IMR-90 (cell line): ENCODE results near the gene SLC30A10. TPM values are rescaled to one million over a fixed set of nuclear protein-coding genes. Genes with fewer than 3 reads are reported as not detected.

Source experiments
- ATAC-seq: fragments of 200-7000 bp; cut with Tn5 transposase; 2 replicates; pipeline ENCODE4 v1.9.1; 2020; ENCODE audit warnings: low read depth, mild to moderate bottlenecking, moderate library complexity
- BruUV-seq: library from RNA; stranded (reverse); fragments of 400-500 nt; replicated peaks from 2 replicates; lab custom pipeline; 2021; lab: Mats Ljungman, UMichigan
- CTCF ChIA-PET: fragments of 300-600 bp; formaldehyde crosslinking; extraction: SDS; loops from one replicate; lab custom pipeline; 2021; ENCODE audit warnings: antibody characterized with exemption; lab: Yijun Ruan, JAX
- POLR2A ChIA-PET: fragments of 300-600 bp; sonication (Branson Sonifier 250); formaldehyde crosslinking; loops from one replicate; lab custom pipeline; 2022; ENCODE audit warnings: antibody characterized with exemption; ENCODE audit not compliant: unreplicated experiment; lab: Charles Lee
- DNase-seq: peaks from one replicate; pipeline ENCODE4 v3.0.0; 2013
- H2AFZ ChIP-seq: replicated peaks from 2 replicates; pipeline ENCODE3; 2013; ENCODE audit warnings: low read length, mild to moderate bottlenecking; ENCODE audit not compliant: poor library complexity
- H2AK5ac ChIP-seq: 2 replicates; pipeline ENCODE4 v1.6.1; 2013; ENCODE audit warnings: low read depth, low read length, inconsistent platforms
- H2AK9ac ChIP-seq: replicated peaks from 2 replicates; pipeline ENCODE3; 2013; ENCODE audit warnings: mild to moderate bottlenecking, low read depth, low read length, moderate library complexity; ENCODE audit not compliant: poor library complexity
- H2BK120ac ChIP-seq: 2 replicates; pipeline ENCODE4 v1.6.1; 2013; ENCODE audit warnings: low read depth, low read length, inconsistent platforms
- H2BK15ac ChIP-seq: 3 replicates; pipeline ENCODE4 v1.6.1; 2013; ENCODE audit warnings: low read depth, low read length, inconsistent platforms
- H2BK20ac ChIP-seq: 2 replicates; pipeline ENCODE4 v1.6.1; 2013; ENCODE audit warnings: low read depth, mild to moderate bottlenecking, inconsistent platforms, low read length, moderate library complexity
- H2BK5ac ChIP-seq: 2 replicates; pipeline ENCODE4 v1.6.1; 2013; ENCODE audit warnings: mild to moderate bottlenecking, low read depth, low read length, inconsistent platforms; ENCODE audit not compliant: poor library complexity, severe bottlenecking
- H3K14ac ChIP-seq: replicated peaks from 2 replicates; pipeline ENCODE4 v1.6.1; 2013; ENCODE audit warnings: low read depth, low read length, inconsistent platforms
- H3K18ac ChIP-seq: 2 replicates; pipeline ENCODE4 v1.6.1; 2013; ENCODE audit warnings: low read depth, low read length, control low read depth
- H3K23ac ChIP-seq: 2 replicates; pipeline ENCODE4 v1.6.1; 2013; ENCODE audit warnings: low read depth, low read length, inconsistent platforms
- H3K27ac ChIP-seq: 2 replicates; pipeline ENCODE4 v1.5.1; 2013; ENCODE audit warnings: mild to moderate bottlenecking, control low read depth, low read length; ENCODE audit not compliant: insufficient read depth
- H3K27me3 ChIP-seq: 2 replicates; pipeline ENCODE4 v1.6.1; 2013; ENCODE audit warnings: low read length; ENCODE audit not compliant: control insufficient read depth, insufficient read depth
- H3K36me3 ChIP-seq: 2 replicates; pipeline ENCODE4 v1.6.1; 2013; ENCODE audit warnings: low read length, mixed read lengths; ENCODE audit not compliant: control insufficient read depth, insufficient read depth
- H3K4ac ChIP-seq: 2 replicates; pipeline ENCODE4 v1.6.1; 2013; ENCODE audit warnings: low read depth, low read length, inconsistent platforms
- H3K4me1 ChIP-seq: 2 replicates; pipeline ENCODE4 v1.6.1; 2013; ENCODE audit warnings: low read length, mixed read lengths; ENCODE audit not compliant: control insufficient read depth, insufficient read depth
- H3K4me2 ChIP-seq: 2 replicates; pipeline ENCODE4 v1.6.1; 2013; ENCODE audit warnings: low read depth, mild to moderate bottlenecking, control low read depth, low read length, moderate library complexity
- H3K4me3 ChIP-seq: 2 replicates; pipeline ENCODE4 v1.5.1; 2013; ENCODE audit warnings: low read depth, mild to moderate bottlenecking, control low read depth, low read length, moderate library complexity; ENCODE audit not compliant: insufficient read depth
- H3K56ac ChIP-seq: 2 replicates; pipeline ENCODE4 v1.6.1; 2013; ENCODE audit warnings: low read length, inconsistent platforms; ENCODE audit not compliant: insufficient read depth; ENCODE audit errors: extremely low read depth
- H3K79me1 ChIP-seq, 2 experiments: 2 replicates each; pipeline ENCODE4 v1.6.1; 2013; ENCODE audit warnings: low read length in 2 of 2, inconsistent platforms in 1 of 2, low read depth in 1 of 2
- H3K9ac ChIP-seq: 2 replicates; pipeline ENCODE4 v1.6.1; 2013; ENCODE audit warnings: low read depth, low read length, control low read depth
- H3K9me1 ChIP-seq: 2 replicates; pipeline ENCODE4 v1.6.1; 2013; ENCODE audit warnings: low read length, inconsistent platforms; ENCODE audit not compliant: insufficient read depth
- H3K9me3 ChIP-seq: 2 replicates; pipeline ENCODE4 v1.6.1; 2013; ENCODE audit warnings: low read length; ENCODE audit not compliant: control insufficient read depth, insufficient read depth
- H4K20me1 ChIP-seq: 2 replicates; pipeline ENCODE4 v1.6.1; 2013; ENCODE audit warnings: low read length, inconsistent platforms; ENCODE audit not compliant: insufficient read depth
- H4K5ac ChIP-seq: 2 replicates; pipeline ENCODE4 v1.6.1; 2013; ENCODE audit warnings: mild to moderate bottlenecking, low read depth, low read length, control low read depth
- H4K8ac ChIP-seq, 2 experiments: 2 replicates each; pipeline ENCODE4 v1.6.1; 2013; ENCODE audit warnings: low read depth in 2 of 2, low read length in 2 of 2, control low read depth in 1 of 2, inconsistent platforms in 1 of 2
- H4K91ac ChIP-seq: 2 replicates; pipeline ENCODE4 v1.6.1; 2013; ENCODE audit warnings: low read depth, low read length, inconsistent platforms; ENCODE audit not compliant: insufficient read depth
- FOS ChIP-seq: fragments of 150-350 bp; IDR thresholded peaks from 2 replicates; pipeline ENCODE4 v1.6.1; 2016; ENCODE audit warnings: low read depth, low read length
- MAZ ChIP-seq: IDR thresholded peaks from 2 replicates; pipeline ENCODE4 v1.6.1; 2012; ENCODE audit warnings: low read depth, mild to moderate bottlenecking, low read length, improper control_type of control experiment, moderate library complexity, borderline replicate concordance
- SMC3 ChIP-seq: fragments of 150-350 bp; IDR thresholded peaks from 2 replicates; pipeline ENCODE4 v1.6.1; 2016; ENCODE audit warnings: low read depth, mild to moderate bottlenecking, antibody characterized with exemption, low read length, moderate library complexity
- WGBS, 2 experiments: methylation state at CpG; one replicate each; pipeline versions ENCODE4 v1.1.5 to v1.1.7; 2013; ENCODE audit warnings: missing lambda C conversion rate in 2 of 2; ENCODE audit not compliant: insufficient read length in 1 of 2; ENCODE audit errors: extremely low coverage in 2 of 2; 5-methylcytosine and 5-hydroxymethylcytosine counted together
- dilution Hi-C: fragments of 300-500 bp; cut with HindIII; formaldehyde crosslinking; loops from one replicate; pipeline ENCODE4 v1.14.3; 2018; ENCODE audit warnings: low sequenced_read_pairs; ENCODE audit not compliant: unreplicated experiment
- in situ Hi-C: fragments of 300-500 bp; cut with MboI; formaldehyde crosslinking; loops from 3 replicates; pipeline ENCODE4 v1.14.3; 2019; ENCODE audit warnings: low sequenced_read_pairs, inconsistent platforms, mixed read lengths
- intact Hi-C: fragments of 100-400 bp; cut with micrococcal nuclease; formaldehyde crosslinking; loops from 2 replicates; pipeline ENCODE4 v1.10.0; 2022
- polyA plus RNA-seq, 3 experiments: library from polyadenylated mRNA; depleted of rRNA; stranded (reverse); fragments of >200 nt; gene quantifications; 2 replicates each; pipeline ENCODE4 v1.2.3, GENCODE V29; 2012; ENCODE audit warnings: low replicate concordance in 1 of 3
- total RNA-seq: library from RNA; depleted of rRNA; stranded (reverse); fragments of >200 nt; gene quantifications from 2 replicates; pipeline ENCODE4 v1.2.3, GENCODE V29; 2012

The SLC30A10 gene
- total and polyA plus RNA-seq, 2 of the 4 experiments (the other 2 are of a cell fraction) = not detected

DNA sequence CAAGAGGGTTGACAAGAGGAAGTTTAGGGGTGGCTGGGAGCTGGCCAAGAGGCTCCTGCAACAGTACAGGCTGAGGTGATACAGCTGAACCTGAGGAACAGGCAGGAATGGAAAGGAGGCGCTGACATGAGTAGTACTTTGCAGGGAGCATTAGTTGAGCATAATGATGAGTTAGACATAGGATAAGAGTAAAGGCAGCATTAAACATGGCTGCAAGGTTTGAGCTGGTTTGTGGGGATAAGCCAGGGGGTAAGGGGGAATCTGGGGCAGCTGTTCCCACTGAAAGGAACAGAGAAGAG lies 20.6 kb downstream of the SLC30A10 start:
- Histone ChIP-seq H3K18ac (no peak overlapping the region), H3K56ac (no peak overlapping the region), H3K9me3 (no peaks in the 10 kb centered on the region), H3K9ac (no peak overlapping the region), H3K14ac (no peak overlapping the region), H3K23ac (no peak overlapping the region), H2BK20ac (no peak overlapping the region), H2BK15ac (no peak overlapping the region), H4K8ac (no peak overlapping the region), H3K79me1 (no peaks in the 10 kb centered on the region), H4K5ac (no peak overlapping the region), H3K27me3 (no peaks in the 10 kb centered on the region), H2AK5ac (no peak overlapping the region), H4K91ac (no peak overlapping the region), H3K4me3 (no peak overlapping the region), H3K27ac (no peak overlapping the region), H3K36me3 (no peaks in the 10 kb centered on the region), H2BK120ac (no peak overlapping the region), H4K20me1 (no peaks in the 10 kb centered on the region), H3K4me1 (no peaks in the 10 kb centered on the region), H2AFZ (no peak overlapping the region), H2BK5ac (no peak overlapping the region), H3K4me2 (no peak overlapping the region), H3K4ac (no peak overlapping the region), H2AK9ac (no peak overlapping the region), H3K9me1 (no peaks in the 10 kb centered on the region)
- BruUV-seq = no TSS peak
- POLR2A ChIA-PET = no interaction called here
- CTCF ChIA-PET = no interaction called here
- TF ChIP-seq FOS = no peak
- TF ChIP-seq SMC3 = no peak
- TF ChIP-seq MAZ = no peak
- 50% methylated on average over 1 of the region's 1 CpG; no CpG with 5 or more reads in 1 of the 2 experiments for WGBS, 2 experiments
- DNase-seq = no peak
- dilution Hi-C loops (no loop called here), intact Hi-C loops (no loop called here), in situ Hi-C loops (no loop called here)
- ATAC-seq = no peak
